ENCODE data around the gene FSTL4.

The FSTL4 gene

GRCh38 chr5:133475986-133476385, 136.4 kb downstream of the FSTL4 start:
- peak; percentile 19 for DNase-seq (ENCODE audit: low read depth)

GRCh38 chr5:133474851-133475590, 137.3 kb downstream of the FSTL4 start:
- DNase-seq (ENCODE audit: low read depth): no peak

GRCh38 chr5:133473291-133473690, 139.1 kb downstream of the FSTL4 start:
- DNase-seq (ENCODE audit: low read depth): no peak

- no peak for DNase-seq (ENCODE audit: low read depth)
Observed at GRCh38 chr5:133472829-133473228, 139.5 kb downstream of the FSTL4 start.

- no peak for DNase-seq (ENCODE audit: low read depth)
Observed at GRCh38 chr5:133471699-133472098, 140.6 kb downstream of the FSTL4 start.

GRCh38 chr5:133470841-133471240, 141.5 kb downstream of the FSTL4 start:
- DNase-seq (ENCODE audit: low read depth): no peak

- no peak for DNase-seq (ENCODE audit: low read depth)
Observed at GRCh38 chr5:133469846-133470245, 142.5 kb downstream of the FSTL4 start.

- no peak for DNase-seq (ENCODE audit: low read depth)
Observed at GRCh38 chr5:133469252-133469651, 143.1 kb downstream of the FSTL4 start.

GRCh38 chr5:133468596-133468995, 143.7 kb downstream of the FSTL4 start:
- DNase-seq (ENCODE audit: low read depth): no peak

- DNase-seq (ENCODE audit: low read depth): no peak
Observed at GRCh38 chr5:133467826-133468463, 144.4 kb downstream of the FSTL4 start.

- no peak for DNase-seq (ENCODE audit: low read depth)
Observed at GRCh38 chr5:133467335-133467779, 145.0 kb downstream of the FSTL4 start.

GRCh38 chr5:133466556-133467334, 145.6 kb downstream of the FSTL4 start:
- no peak for DNase-seq (ENCODE audit: low read depth)

GRCh38 chr5:133464013-133464412, 148.3 kb downstream of the FSTL4 start:
- DNase-seq (ENCODE audit: low read depth): no peak

- DNase-seq (ENCODE audit: low read depth): no peak
Observed at GRCh38 chr5:133461796-133462516, 150.4 kb downstream of the FSTL4 start.

- DNase-seq (ENCODE audit: low read depth): peak; percentile 13
Observed at GRCh38 chr5:133460172-133460758, 152.1 kb downstream of the FSTL4 start.

GRCh38 chr5:133459474-133460160, 152.7 kb downstream of the FSTL4 start:
- DNase-seq (ENCODE audit: low read depth): no peak

GRCh38 chr5:133458435-133458834, 153.9 kb downstream of the FSTL4 start:
- no peak for DNase-seq (ENCODE audit: low read depth)

GRCh38 chr5:133457439-133458355, 154.6 kb downstream of the FSTL4 start:
- DNase-seq (ENCODE audit: low read depth): no peak

- no peak for DNase-seq (ENCODE audit: low read depth)
Observed at GRCh38 chr5:133456933-133457402, 155.4 kb downstream of the FSTL4 start.

GRCh38 chr5:133455676-133456075, 156.7 kb downstream of the FSTL4 start:
- DNase-seq (ENCODE audit: low read depth): no peak
